GM23338 (cell line): ENCODE data around the gene HMGN4. TPM values are rescaled to one million over a fixed set of nuclear protein-coding genes. Genes with fewer than 3 reads are reported as not detected.

ENCODE experiments used
- ATAC-seq: fragments of 200-7000 bp; cut with Tn5 transposase; 3 replicates; pipeline ENCODE4 v1.9.1; 2020
- DNase-seq: peaks from one replicate; pipeline ENCODE4 v3.0.0-alpha.2; 2015; ENCODE audit warnings: low spot score
- H2AFZ ChIP-seq: fragments of 200-600 bp; sonication (generic); 2 replicates; pipeline ENCODE4 v1.8.0; 2016; ENCODE audit warnings: antibody characterized with exemption, mild to moderate bottlenecking, moderate library complexity
- H3F3A ChIP-seq: fragments of 200-600 bp; sonication (generic); replicated peaks from 2 replicates; pipeline ENCODE4 v1.8.0; 2017; ENCODE audit warnings: antibody characterized with exemption, mixed run types, low read depth
- H3K27ac ChIP-seq: fragments of 200-600 bp; sonication (generic); 2 replicates; pipeline ENCODE4 v1.6.1; 2016; ENCODE audit warnings: low read depth
- H3K27me3 ChIP-seq: fragments of 200-600 bp; sonication (generic); 2 replicates; pipeline ENCODE4 v1.8.0; 2016; ENCODE audit warnings: mild to moderate bottlenecking, mixed run types, moderate library complexity; ENCODE audit not compliant: insufficient read depth
- H3K36me3 ChIP-seq: fragments of 200-600 bp; sonication (generic); 2 replicates; pipeline ENCODE4 v1.8.0; 2016; ENCODE audit warnings: mild to moderate bottlenecking; ENCODE audit not compliant: insufficient read depth
- H3K4me1 ChIP-seq: fragments of 200-600 bp; sonication (generic); 2 replicates; pipeline ENCODE4 v1.8.0; 2016; ENCODE audit warnings: mild to moderate bottlenecking, moderate library complexity; ENCODE audit not compliant: insufficient read depth
- H3K4me2 ChIP-seq: fragments of 200-600 bp; sonication (generic); 2 replicates; pipeline ENCODE4 v1.7.1; 2017; ENCODE audit warnings: mixed run types
- H3K4me3 ChIP-seq: fragments of 200-600 bp; sonication (generic); 2 replicates; pipeline ENCODE4 v1.6.1; 2016; ENCODE audit warnings: mixed run types
- H3K79me2 ChIP-seq: fragments of 200-600 bp; sonication (generic); replicated peaks from 2 replicates; pipeline ENCODE4 v1.8.0; 2017; ENCODE audit warnings: mild to moderate bottlenecking; ENCODE audit not compliant: insufficient read depth
- H3K9me2 ChIP-seq: fragments of 200-600 bp; sonication (generic); 2 replicates; pipeline ENCODE4 v1.8.0; 2017; ENCODE audit not compliant: insufficient read depth
- H4K20me1 ChIP-seq: fragments of 200-600 bp; sonication (generic); replicated peaks from 2 replicates; pipeline ENCODE4 v1.8.0; 2017; ENCODE audit warnings: mild to moderate bottlenecking; ENCODE audit not compliant: insufficient read depth
- H3K27ac Mint-ChIP-seq: 2 replicates; pipeline ENCODE4 v1.8.0; 2020; ENCODE audit warnings: inconsistent platforms, mild to moderate bottlenecking, moderate library complexity, mixed read lengths
- H3K27me3 Mint-ChIP-seq: 3 replicates; pipeline ENCODE4 v1.8.0; 2022; ENCODE audit warnings: low read depth, mild to moderate bottlenecking, moderate library complexity, mixed read lengths, inconsistent platforms; ENCODE audit not compliant: insufficient read depth, poor library complexity
- H3K36me3 Mint-ChIP-seq: 3 replicates; pipeline ENCODE4 v1.8.0; 2021; ENCODE audit warnings: low read depth, mild to moderate bottlenecking, inconsistent platforms, moderate library complexity, mixed read lengths
- H3K4me1 Mint-ChIP-seq: 3 replicates; pipeline ENCODE4 v1.8.0; 2020; ENCODE audit warnings: mild to moderate bottlenecking, inconsistent platforms, mixed read lengths
- H3K4me3 Mint-ChIP-seq: 3 replicates; pipeline ENCODE4 v1.8.0; 2021; ENCODE audit warnings: moderate library complexity, mild to moderate bottlenecking, inconsistent platforms, mixed read lengths
- H3K9me3 Mint-ChIP-seq: 3 replicates; pipeline ENCODE4 v1.8.0; 2020; ENCODE audit warnings: moderate library complexity, mild to moderate bottlenecking, inconsistent platforms, mixed read lengths
- CREB1 ChIP-seq: fragments of 250-450 bp; sonication (Bioruptor Pico); IDR thresholded peaks from 2 replicates; pipeline ENCODE4 v1.5.0; 2020; ENCODE audit warnings: low read depth, mild to moderate bottlenecking, moderate library complexity
- CTCF ChIP-seq, 2 experiments: fragments of 200-600 bp in 1 of 2; sonication (generic) in 1 of 2; conservative IDR thresholded peaks; 2 replicates each; pipeline versions ENCODE4 v1.5.1 to v1.6.1; 2016 to 2017; ENCODE audit warnings: antibody characterized with exemption in 2 of 2, low read depth in 2 of 2, mild to moderate bottlenecking in 2 of 2, moderate library complexity in 1 of 2
- ETS1 ChIP-seq: IDR thresholded peaks from 2 replicates; pipeline ENCODE4 v1.6.1; 2016; ENCODE audit warnings: antibody characterized with exemption
- EZH2 ChIP-seq: fragments of 200-600 bp; sonication (generic); IDR thresholded peaks from one replicate; pipeline ENCODE4 v1.8.0; 2017; ENCODE audit warnings: antibody characterized with exemption, mild to moderate bottlenecking, low read depth; ENCODE audit not compliant: unreplicated experiment
- EZH2phosphoT487 ChIP-seq: fragments of 200-600 bp; sonication (generic); IDR thresholded peaks from one replicate; pipeline ENCODE4 v1.8.1; 2018; ENCODE audit warnings: antibody characterized with exemption; ENCODE audit not compliant: unreplicated experiment
- JUNB ChIP-seq: IDR thresholded peaks from one replicate; pipeline ENCODE4 v1.6.1; 2016; ENCODE audit warnings: antibody characterized with exemption; ENCODE audit not compliant: unreplicated experiment
- POLR2AphosphoS5 ChIP-seq: IDR thresholded peaks from 2 replicates; pipeline ENCODE4 v1.6.1; 2016; ENCODE audit warnings: antibody characterized with exemption, low read depth
- STAT1 ChIP-seq: IDR thresholded peaks from one replicate; pipeline ENCODE4 v1.6.1; 2016; ENCODE audit warnings: antibody characterized with exemption; ENCODE audit not compliant: unreplicated experiment
- ZNF114 ChIP-seq: fragments of 250-450 bp; sonication (Bioruptor Pico); IDR thresholded peaks from 2 replicates; pipeline ENCODE4 v1.5.0; 2020; ENCODE audit warnings: mild to moderate bottlenecking, moderate library complexity
- ZNF462 ChIP-seq: fragments of 250-450 bp; sonication (Bioruptor Pico); IDR thresholded peaks from 2 replicates; pipeline ENCODE4 v1.5.0; 2020; ENCODE audit warnings: mild to moderate bottlenecking, moderate library complexity
- polyA plus RNA-seq: library from polyadenylated mRNA; unstranded; fragments of >200 nt; fragmentation: Nextera tagmentation; extraction: Ambion mirVana; gene quantifications from 2 replicates; pipeline ENCODE4 v1.2.1, GENCODE V29; 2016
- total RNA-seq: library from RNA; depleted of rRNA; stranded (reverse); fragments of >200 nt; shearing (Covaris generic); gene quantifications from 2 replicates; pipeline ENCODE4 v1.2.3, GENCODE V29; 2014

Gene HMGN4
- total and polyA plus RNA-seq, 2 experiments from 2014 or later: 35.3 to 91.4 TPM

GRCh38 chr6:26494117-26494516 lies 44.0 kb upstream of the HMGN4 start:
- ATAC-seq (no peak), DNase-seq (no peak)
- no peak for TF ChIP-seq ZNF462
- no peak for TF ChIP-seq EZH2phosphoT487
- TF ChIP-seq ZNF114: no peak
- H3F3A ChIP-seq: no peaks in the 10 kb centered on the region
- H3K4me3 ChIP-seq: no peak overlapping the region
- 0 out of 2 replicates have a peak overlapping the region, but pooled peaks have one; percentile 23 for H2AFZ ChIP-seq
- no peak overlapping the region for H3K4me2 ChIP-seq
- no peaks in the 10 kb centered on the region for H3K4me1 Mint-ChIP-seq
- no peaks in the 10 kb centered on the region for H3K27me3 Mint-ChIP-seq
- no peak overlapping the region for H3K27ac ChIP-seq
- H3K36me3 ChIP-seq: no peaks in the 10 kb centered on the region
- H4K20me1 ChIP-seq: no peaks in the 10 kb centered on the region
- no peaks in the 10 kb centered on the region for H3K4me1 ChIP-seq
- H3K27ac Mint-ChIP-seq: no peak overlapping the region
- H3K9me2 ChIP-seq: 0 out of 2 replicates have a peak, but pooled peaks cover 5% of the 10 kb centered on the region
- H3K79me2 ChIP-seq: no peaks in the 10 kb centered on the region
- no peaks in the 10 kb centered on the region for H3K27me3 ChIP-seq
- H3K36me3 Mint-ChIP-seq: no peaks in the 10 kb centered on the region
- H3K9me3 Mint-ChIP-seq: no peaks in the 10 kb centered on the region
- H3K4me3 Mint-ChIP-seq: no peak overlapping the region; the same call in 2 of the 3 replicates

GRCh38 chr6:26495281-26495680 lies 42.9 kb upstream of the HMGN4 start:
- Histone ChIP-seq H3K79me2 (no peaks in the 10 kb centered on the region), H3K36me3 (no peaks in the 10 kb centered on the region), H2AFZ (no peak overlapping the region), H3K4me1 (no peaks in the 10 kb centered on the region; the same call in 1 of the 2 replicates), H4K20me1 (no peaks in the 10 kb centered on the region), H3K27me3 (peaks cover 2% of the 10 kb centered on the region), H3K4me2 (no peak overlapping the region), H3F3A (peaks cover under 1% of the 10 kb centered on the region; the same call in 1 of the 2 replicates), H3K4me3 (no peak overlapping the region), H3K27ac (no peak overlapping the region), H3K9me2 (0 out of 2 replicates have a peak, but pooled peaks cover 5% of the 10 kb centered on the region)
- Mint-ChIP-seq H3K9me3 (no peaks in the 10 kb centered on the region), H3K4me1 (peaks cover 3% of the 10 kb centered on the region; the same call in 2 of the 3 replicates), H3K36me3 (no peaks in the 10 kb centered on the region), H3K4me3 (no peak overlapping the region), H3K27me3 (peaks cover 2% of the 10 kb centered on the region), H3K27ac (no peak overlapping the region)
- ATAC-seq (no peak), DNase-seq (no peak)
- TF ChIP-seq CTCF (conservative IDR thresholded peaks at IDR 0.05; ENCODE audit: low read depth in 2 of 2) (no peak), STAT1 (no peak), ETS1 (no peak), EZH2 (no peak), ZNF114 (no peak), JUNB (no peak), POLR2AphosphoS5 (no peak), CREB1 (CRISPR knock-in tag) (no peak), EZH2phosphoT487 (no peak)
